IPS DF 4.7 (cell line): ENCODE results near the gene TRIM46.
"Not testable (repeated sequence)": the region's sequence is repeated elsewhere in the genome, so short reads cannot be mapped to it uniquely, and the experiment has no call there.

Experiments used
- DNase-seq: peaks from one replicate; pipeline ENCODE4 v3.0.0-alpha.2; 2013; ENCODE audit warnings: low spot score; ENCODE audit errors: extremely low read depth

TRIM46 gene

DNA sequence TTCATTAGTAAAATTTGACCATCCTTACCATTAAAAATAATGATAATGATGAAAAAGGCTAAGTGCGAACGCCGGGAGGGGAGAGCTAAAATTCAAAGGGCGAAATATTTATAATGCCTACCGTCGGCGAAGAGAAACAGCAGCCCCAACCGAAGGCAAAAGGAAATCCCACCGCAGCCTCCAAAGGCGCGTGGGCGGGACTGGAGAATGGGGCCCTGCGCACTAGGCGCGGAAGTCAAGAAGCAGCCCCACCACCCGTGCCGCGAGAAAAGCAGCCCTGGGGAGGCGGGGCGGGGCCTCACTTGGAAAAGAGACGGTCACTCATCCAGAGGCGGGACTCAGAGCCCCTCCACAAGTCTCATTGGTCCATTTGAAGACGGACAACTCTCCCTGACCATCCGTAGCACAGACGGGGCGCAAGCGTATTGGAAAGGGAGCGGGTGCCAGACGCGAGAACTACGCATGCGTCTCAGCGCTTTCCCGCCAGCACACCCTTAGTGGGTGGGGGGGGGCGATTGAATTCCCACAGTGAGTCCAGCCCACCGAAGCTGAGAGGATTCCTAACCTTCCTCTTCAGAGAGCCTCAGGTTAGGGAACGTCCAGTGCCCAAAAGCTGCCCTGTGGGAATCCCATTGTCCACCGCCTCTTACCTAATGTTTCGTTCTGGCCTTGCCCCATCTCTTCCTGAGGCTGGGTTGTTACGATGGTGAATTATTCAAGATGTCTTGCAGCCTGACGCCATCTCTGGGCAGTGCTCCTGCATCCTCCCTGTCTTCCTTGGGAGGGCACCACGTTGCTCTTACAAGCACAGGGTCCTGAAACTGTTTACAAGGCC is 53.8 kb downstream of the TRIM46 start:
- no peak for DNase-seq

DNA sequence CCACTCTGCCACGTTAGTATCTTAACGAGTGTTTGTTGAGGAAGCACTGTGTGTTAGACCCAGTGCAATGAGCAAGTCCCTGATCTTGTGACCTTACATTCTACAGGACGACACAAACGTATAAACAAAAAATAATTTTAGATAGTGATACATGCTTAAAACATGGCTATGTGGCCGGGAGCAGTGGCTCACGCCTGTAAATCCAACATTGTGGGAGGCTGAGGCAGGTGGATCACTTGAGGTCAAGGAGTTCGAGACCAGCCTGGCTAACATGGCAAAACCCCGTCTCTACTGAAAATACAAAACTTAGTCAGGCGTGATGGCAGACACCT is 54.4 kb downstream of the TRIM46 start:
- no peak for DNase-seq

DNA sequence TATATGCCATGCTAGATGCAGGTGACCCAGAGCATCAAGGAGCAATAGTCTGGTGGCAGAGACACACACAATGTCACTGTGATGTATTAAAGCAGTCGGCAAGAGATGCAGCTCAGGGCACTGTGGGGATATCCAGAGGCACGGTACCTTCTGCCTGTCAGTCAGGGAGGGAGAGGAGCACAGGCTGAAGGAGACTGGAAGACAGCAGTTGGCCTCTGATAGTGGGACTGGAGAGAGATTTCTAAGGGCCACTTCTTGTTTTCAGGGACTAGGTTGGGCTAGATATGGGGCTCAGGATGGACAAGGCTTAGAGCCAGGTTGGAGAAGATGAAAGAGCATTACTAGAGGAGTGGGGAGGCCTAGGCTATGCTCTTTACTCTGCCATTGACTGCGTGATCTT is 57.7 kb downstream of the TRIM46 start:
- DNase-seq, result not testable (repeated sequence)

DNA sequence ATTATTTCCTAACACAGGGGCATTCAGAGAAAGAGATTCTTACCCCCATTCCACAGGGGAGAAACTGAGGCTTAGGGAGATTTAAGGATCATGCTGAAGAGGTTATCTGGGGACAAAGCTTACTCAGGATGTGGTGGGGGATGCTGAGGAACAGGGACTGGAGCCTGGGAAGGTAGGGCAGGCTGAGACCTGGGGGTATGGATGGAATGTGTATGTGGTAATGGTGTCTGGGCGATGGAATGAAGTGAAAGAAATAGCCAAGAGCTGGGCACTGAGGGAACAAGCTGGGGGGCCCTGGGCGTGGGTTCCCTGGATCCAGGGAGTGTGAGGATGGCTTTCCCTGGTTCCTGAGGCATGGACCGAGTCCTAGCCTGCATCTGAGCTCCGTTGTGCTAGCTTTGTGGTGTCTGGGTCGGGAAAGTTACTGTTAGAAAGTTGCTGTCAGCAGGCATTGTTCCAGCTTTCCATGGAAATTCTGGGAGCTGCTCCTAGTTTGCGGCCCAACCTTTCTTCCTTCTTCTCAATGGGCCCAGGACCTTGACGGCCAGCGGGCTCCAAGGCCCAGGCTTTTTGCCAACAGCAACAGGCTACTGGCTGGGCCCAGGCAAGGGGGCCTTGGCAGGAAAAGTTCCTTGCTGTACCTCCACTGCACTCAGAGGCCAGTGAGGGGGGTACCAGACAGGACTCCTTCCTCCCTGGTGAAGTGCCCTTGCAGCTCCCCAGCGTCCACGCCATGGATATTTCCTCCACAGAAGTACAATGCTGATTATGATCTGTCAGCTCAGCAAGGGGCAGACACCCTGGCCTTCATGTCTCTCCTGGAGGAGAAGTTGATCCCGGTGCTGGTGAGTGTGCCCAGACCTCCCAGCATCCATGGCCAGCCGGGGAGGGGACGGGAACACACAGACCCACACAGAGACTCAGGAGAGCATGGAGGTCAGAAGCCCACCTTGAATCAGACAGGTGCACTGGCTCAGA is 58.6 kb downstream of the TRIM46 start:
- not testable (repeated sequence) for DNase-seq

DNA sequence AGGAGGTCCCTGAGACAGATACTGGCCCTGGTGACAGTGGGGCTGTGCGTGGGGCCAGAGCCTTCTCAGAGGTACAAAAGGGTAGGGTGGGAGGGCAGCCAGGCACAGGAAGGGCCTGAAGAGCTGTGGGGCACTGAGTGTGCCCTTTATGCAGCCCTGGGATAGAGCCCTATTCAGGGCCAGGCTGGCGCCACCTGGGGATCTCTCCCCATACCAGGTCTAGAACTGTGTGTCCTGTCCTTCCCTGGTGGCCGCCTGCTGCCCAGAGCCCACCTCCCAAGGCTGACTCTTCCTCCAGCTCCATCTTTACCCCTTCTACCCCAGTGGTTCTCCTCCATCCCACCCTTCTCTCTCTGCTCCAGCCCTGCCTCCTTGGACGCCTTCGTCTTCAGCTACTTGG is 59.9 kb downstream of the TRIM46 start:
- not testable (repeated sequence) for DNase-seq
